ENCODE data around the gene RAP1B.

DNA sequence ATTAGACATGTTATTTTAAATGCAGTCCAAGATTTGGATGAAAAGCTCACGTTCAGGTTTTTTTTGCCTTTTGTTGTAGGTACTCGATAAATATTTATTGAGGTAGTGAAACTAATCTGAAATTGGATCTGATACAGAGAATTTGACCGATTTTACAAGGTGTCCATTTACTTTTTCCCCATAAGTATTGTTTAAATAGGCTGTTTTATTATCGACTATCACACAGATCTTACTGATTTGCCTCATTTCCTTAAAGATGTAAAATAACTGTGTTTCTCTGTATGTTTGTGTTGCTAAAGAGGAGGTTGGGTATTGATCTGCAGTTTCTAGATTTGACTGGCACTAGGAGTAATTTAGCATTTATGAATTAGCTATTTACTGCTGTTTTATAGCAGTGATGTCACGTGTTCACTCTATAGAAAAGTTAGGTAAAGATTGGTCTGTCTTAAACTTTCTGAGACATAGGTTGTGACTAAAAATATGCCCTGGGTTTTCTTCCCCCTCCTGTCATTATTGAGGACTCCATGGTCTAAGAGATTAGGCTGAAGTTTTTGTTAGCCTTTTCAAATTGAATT lies 3.5 kb downstream of the RAP1B start:
- no peak for TF ChIP-seq EZH2phosphoT487 (IDR thresholded peaks at IDR 0.05; ENCODE audit: borderline replicate concordance)
- TF ChIP-seq, protein P1, sequence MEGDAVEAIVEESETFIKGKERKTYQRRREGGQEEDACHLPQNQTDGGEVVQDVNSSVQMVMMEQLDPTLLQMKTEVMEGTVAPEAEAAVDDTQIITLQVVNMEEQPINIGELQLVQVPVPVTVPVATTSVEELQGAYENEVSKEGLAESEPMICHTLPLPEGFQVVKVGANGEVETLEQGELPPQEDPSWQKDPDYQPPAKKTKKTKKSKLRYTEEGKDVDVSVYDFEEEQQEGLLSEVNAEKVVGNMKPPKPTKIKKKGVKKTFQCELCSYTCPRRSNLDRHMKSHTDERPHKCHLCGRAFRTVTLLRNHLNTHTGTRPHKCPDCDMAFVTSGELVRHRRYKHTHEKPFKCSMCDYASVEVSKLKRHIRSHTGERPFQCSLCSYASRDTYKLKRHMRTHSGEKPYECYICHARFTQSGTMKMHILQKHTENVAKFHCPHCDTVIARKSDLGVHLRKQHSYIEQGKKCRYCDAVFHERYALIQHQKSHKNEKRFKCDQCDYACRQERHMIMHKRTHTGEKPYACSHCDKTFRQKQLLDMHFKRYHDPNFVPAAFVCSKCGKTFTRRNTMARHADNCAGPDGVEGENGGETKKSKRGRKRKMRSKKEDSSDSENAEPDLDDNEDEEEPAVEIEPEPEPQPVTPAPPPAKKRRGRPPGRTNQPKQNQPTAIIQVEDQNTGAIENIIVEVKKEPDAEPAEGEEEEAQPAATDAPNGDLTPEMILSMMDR (conservative IDR thresholded peaks at IDR 0.05; ENCODE audit: low read length), result no peak

Measured in Loucy (cell line).